Right kidney (tissue), 1 donor: Measurements from ENCODE around the gene DNASE1L3.
A peak's percentile ranks its signal among the peaks of the same experiment; 100 is the strongest.
"Not testable (repeated sequence)": the region's sequence is repeated elsewhere in the genome, so short reads cannot be mapped to it uniquely, and the experiment has no call there.

Source experiments
- DNase-seq: peaks from one replicate; pipeline ENCODE4 v3.0.0-alpha.2; 2016

DNASE1L3 gene

DNA sequence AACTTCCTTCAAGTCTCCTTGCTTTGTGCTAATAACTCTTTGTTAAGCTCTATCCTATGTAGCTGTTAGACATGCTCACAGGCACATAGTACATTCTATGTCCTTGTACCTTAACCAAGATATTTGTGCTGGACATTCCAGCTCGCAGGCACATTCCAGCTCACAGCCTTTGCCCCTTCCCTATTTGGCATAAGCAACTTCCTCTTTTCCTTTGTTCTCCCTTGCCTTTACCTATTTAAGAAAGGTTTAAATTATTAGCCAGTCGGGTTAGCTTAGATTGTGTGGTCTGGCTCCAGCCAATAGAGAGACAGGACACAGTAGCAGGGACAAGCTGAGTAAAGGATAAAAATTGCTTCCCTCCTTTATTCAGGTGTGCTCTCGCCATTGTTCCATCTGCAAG, 9.3 kb downstream of the DNASE1L3 start:
- not testable (repeated sequence) for DNase-seq

DNA sequence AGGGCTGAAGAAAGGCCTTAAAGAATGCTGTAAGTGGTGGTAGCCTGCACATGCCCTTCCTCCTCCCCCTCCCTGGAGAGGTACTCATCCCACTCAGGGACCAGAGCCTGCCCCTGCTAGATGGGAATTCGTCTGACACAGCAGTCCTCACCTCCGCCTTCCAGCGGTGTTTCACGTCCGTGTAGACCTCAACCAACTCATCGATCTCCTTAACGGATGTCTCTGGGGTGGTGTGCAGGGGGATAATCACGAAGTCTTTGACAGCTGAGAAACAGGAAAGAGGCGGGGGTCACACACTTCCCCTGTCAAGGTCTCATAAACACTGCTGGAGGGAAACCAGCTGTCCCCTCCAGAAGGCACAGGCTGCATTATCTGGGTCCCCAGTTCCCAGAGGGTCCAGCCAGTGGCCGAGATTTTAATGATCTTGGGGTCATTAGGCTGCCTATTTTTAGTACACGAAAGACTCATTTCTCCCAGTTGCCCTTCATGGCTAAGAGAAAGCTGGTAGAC, 9.9 kb downstream of the DNASE1L3 start:
- peak; percentile 52 for DNase-seq

DNA sequence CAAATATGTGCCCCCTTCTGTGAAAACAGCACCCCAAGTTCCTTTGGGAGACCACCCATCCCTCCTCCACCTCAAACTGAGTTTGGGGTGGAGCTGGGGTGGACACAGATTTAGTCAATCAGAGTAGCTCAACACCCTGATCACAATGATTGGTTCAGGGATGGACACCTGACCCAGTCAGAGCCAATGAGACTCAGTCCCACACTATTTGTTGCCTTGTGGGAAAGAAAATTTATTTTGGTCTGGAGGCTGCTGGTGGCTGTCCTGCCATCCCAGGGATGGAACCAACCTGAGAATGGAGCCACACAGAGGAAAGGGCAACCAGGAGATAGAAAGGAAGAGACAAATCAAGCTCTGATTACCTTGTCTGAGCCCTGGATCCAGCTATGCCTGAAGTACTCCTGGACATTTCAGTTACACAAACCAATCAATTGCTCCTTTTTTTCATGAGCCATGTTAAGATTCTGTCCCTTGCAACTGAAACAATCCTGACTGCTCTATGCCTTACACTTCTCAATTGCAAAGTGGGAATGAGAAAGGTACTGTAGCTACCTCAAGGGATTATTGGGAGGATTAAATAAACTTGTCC, 10.6 kb downstream of the DNASE1L3 start:
- DNase-seq, result no peak

DNA sequence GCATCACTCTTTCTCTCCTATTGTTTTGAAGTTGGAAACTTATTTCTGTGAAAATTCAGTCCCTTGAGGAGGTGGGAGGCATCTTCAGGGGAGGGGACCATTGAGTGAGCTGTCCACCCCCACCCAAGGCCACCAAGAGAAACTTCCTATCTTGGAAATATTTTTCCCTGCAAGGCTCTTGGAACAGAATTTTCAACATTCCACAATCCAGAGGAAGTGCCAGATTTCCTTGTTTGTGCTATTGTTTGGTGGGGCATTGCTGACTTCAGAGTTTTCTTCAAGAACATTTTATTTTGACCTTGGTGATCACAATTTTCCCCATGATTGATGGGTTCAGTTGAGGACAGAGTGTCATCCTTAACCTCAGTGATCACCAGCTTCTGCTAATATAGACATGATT, 12.0 kb downstream of the DNASE1L3 start:
- no peak for DNase-seq

DNA sequence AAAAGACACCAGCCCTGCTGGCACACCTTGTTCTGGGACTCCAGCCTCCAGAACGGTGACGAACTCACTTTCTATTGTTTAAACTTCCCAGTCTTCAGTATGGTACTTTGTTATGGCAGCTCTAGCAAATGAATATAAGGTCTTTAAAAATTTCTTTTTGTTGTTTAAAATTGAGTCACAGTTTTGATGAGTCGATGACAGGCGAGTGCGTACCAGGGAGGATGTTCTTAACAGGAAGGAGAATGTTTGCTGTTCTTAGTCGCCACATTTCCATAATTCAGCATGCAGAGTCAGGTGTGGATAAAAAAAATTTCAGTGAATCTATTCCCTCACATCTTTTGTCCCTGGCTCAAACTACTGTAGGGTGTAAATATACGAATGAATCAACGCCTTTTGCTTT, 12.4 kb downstream of the DNASE1L3 start:
- no peak for DNase-seq

DNA sequence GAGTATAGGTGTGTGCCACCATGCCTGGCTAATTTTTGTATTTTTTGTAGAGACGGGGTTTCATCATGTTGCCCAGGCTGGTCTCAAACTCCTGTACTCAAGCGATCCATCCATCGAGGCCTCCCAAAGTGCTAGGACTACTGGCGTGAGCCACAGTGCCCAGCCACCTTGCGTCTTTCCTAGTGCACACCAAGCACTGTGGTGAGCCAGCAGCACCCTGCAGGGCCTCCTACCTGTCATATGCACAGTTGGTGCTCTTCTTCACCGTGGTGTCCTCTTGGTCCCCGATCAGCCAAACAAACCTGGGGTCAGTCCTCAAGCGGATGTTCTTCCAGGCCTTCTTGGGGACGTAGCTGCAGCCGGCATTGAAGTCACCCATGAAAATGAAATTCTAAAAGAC, 13.2 kb downstream of the DNASE1L3 start:
- DNase-seq, result no peak

DNA sequence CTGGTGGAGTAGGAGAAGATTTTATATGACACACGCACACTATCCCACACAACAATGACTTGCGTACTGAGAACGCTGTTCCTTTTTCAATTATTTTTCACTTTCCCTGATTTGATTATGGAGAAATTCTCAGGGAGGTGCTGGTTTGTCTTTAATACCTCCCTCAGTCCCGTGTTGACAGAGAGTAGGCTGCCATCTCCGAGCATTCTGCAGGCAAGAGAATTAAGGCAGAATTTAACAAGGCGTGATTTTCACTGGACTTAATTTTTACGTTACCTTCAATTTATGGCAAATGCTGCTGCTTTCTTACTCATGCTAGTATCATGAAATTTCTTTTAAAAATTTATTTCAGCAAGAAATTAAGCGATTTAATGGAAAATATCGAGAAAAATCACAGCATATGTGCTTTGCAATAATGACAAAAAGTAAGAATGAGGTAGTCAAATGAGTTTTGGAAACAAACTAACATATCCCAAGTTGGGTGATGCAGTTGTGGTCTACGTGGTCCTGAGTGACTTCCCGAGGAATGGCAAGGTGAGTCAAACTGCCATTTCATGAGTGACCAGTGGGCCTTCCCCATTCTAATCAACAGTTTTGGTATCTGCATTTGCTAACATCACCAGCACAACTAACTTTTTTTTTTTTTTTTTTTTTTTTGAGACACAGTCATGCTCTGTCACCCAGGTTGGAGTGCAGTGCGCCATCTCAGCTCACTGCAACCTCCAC, 16.9 kb downstream of the DNASE1L3 start:
- no peak for DNase-seq

DNA sequence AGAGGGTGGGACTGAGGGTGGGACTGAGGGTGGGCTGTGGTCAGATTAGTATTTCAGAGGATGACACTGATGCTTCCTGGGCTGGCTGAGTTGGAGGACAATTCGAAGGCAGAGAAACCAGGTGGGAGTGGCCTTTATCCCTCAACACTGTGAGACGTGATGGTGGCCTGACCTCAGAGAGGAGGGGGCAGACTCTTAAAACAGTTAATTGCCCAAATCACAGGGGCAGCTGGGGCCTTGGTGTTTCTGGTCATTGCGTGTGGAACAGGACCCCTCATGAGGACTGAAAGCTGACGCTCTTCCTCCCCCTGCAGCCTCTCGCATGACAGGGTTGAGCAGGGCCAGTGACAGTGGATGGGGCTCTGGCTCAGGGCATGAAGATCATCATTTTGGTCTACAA, 18.7 kb downstream of the DNASE1L3 start:
- DNase-seq, result no peak

DNA sequence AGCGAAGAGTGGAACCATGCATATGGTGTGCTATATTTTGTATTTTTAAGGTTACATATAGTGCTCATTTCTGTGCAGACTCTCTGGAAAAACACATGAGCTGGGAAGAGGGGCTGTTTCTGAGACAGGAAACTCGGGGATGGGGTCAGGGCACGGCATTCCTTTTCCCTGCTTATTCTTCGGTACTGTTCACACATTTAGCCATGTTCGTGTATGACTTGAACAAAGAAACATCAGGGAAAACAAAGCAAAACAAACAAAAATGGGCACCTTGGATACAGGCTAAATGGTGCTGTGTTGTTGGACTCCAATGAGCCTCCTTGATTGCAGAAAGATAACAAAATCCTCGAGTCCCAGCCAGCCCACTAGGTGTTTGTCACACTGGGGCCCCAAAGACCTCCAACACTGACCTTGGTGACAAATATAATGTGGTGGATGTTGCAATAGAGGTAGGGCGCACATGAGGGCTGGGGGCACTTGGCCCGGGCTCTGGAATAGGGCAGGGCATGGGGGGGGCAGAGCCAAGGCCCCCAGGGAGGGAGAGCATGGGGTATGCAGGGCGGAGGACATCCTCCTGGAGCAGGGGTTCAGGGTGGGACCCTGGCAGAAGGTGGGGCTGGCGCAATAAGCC, 19.3 kb downstream of the DNASE1L3 start:
- DNase-seq, result no peak

DNA sequence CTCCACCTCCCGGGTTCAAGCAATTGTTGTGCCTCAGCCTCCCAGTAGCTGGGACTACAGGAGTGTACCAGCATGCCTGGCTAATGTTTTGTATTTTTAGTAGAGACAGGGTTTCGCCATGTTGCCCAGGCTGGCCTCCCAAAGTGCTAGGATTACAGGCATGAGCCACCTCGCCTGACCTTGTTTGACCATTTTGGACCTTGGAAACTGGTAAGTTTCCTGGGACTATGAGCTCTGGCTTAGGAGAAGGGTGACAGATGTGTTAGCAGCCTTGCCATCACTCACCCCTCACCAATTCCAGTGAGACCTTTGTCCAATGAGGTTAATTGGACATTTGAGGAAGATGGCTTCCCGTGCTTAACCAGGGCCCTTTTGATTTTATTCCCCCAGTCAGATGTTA, 19.9 kb downstream of the DNASE1L3 start:
- DNase-seq, result no peak

DNA sequence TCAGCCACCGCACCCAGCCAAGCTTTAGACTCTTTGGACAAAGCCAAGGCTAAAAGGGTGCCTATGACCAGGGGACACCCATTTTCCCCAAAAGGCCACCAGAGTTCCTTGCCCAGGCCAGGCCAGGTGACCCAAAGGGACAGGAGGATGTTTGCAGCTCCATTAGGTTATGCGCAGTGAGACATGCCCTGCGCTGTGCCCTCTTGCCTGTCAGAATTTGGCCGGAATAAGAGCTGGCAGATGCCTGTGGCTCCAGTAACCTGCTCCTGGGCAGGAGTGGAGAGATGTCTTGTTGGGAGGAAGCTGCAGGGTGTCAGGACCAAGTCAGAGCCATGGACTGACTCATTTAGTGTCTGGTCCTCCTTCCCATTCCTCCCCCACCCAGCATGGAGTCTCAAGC, 20.5 kb downstream of the DNASE1L3 start:
- DNase-seq, result no peak

DNA sequence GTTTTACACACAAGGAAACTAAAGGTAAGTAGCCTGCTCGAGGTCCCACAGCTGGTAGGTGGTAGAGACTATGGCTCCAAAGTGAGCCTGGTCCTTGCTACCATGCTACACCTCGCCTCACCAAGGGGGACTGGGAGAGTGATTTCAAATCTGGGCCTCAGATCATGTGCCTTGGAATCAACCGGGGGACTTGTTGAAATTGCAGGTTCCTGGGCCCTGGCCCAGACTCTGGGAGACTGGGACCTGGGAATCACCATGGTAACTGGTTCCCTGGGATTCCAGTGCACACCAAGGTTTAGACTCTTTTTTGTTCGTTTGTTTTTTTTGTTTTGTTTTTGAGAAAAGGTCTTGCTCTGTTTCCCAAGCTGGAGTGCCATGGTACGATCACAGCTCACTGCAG, 21.1 kb downstream of the DNASE1L3 start:
- DNase-seq, result no peak

DNA sequence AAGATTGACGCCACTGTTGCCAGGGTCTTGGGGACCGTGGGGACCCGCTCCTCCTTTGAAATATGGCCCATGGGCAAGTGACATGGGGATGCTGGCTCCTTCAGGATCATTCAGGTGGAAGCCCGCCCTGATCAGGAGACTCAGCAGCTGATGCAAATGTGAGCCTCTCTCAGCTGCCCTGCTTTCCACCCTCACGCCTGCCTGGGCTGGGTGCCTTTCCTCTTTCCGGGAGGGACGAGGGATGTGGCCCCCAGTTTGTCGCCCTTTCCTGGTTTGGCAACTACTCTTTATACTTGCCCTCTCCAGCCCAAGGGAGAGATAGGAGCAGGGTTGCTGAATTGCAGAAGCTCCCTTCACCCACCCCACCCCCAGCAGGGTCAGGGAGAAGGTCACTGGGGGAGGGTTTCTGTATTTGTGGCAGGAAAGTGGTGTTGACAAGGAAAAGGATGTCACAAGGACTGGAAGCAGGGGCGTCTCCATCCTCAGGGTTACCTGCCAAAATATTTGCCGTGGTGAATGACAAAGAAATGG, 21.8 kb downstream of the DNASE1L3 start:
- DNase-seq, result no peak

DNA sequence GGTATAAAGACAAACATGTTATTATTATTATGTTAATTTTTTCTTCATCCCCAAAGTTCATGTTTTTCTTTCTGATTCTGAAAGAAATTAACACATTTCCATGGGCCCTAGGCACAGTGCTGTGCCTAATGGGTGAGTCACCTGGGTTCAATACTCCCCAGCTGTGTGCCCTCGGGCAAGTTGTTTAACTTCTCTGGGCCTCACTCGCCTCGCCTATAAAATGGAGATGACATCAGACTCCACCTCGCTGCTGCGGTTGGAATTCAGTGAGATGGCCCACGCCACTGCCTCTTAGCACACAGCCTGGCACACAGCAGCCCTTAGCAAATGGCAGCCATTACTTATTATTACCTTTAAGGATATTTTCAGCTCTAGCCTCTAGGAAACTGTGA, 22.6 kb downstream of the DNASE1L3 start:
- no peak for DNase-seq

DNA sequence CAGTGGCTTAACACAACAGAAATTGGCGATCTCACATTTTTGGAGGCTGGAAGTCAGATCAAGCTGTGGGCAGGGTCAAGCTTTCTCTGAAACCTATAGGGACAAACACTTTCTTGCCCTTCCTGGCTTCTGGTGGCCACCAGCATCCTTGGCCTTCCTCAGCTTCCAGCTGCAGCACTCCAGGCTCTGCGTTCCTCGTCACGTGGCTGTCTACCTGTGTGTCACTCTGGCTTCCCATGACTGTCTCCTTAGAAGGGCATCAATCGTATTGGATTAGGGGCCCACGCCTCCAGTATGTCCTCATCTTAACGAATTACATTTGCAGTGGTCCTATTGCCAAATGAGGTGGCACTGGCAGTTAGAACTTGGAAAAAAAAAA, 25.8 kb downstream of the DNASE1L3 start:
- no peak for DNase-seq

DNA sequence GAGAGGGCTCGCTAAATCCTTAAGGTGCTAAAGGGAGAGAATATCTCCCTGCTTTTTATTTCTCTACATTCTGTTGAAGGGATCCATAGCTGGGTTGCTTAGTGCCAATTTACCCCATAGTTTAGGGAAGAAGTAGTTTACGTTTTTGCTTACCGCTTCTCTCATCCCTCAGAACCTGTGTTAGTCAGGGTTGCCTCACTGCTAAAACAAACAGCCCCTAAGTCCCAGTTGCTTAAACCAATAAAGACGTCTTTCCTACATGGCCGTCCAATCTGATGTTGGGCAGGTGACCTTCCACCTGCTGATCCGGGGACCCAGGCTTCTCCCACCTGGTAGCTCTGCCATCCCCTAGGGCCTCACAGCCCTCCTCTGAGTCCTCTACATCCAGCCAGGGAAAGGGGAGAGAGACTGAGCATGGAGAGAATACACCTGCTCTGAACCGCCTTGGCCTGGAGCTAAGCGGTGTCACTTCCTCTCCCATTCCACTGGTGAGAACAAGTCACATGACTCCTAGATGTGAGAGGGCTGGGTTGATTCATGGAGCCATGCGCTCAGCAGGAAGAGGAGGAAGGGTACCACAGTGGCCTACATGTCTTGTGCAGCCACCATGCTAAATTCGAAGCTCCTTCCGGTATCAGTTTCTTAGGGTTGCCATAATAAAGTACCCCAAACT, 26.3 kb downstream of the DNASE1L3 start:
- no peak for DNase-seq

DNA sequence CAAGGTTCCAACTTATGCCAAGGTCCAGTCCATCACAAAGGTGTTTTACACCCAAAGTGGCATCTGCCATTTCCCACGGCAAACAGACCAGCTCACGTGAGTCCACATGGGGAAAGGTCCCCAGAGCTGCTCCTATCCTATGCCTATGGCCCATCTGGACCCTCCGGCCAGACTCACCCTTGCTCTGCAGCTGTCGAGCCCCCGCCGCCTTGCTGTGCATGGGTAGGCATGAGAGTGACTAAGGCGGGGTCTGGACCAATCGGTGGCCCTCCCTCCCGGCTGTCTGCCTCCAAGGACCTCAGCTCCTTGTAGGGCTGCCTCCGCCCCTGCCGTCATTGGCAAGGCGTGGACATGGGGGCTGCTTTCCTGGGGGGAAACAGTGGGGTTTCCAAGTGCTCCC, 26.9 kb downstream of the DNASE1L3 start:
- no peak for DNase-seq

DNA sequence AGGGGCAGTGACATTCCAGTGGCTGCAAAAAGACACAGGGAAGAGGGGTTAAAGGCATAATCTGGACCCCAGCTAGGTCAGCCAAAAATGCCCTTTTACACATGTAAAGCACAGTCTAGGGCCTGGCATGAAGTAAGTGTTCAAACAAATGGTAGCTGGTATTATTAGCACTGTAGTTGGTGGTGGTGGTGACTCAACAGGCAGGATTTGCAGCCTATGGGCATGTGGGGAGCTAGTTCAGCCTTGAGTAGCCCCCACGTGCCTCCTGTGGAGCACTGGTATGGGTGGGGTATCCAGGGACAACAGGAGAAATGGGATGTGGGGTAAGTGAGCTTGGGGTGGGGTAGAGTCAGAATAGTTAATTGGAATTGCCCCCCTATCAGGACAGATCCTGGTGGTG, 27.6 kb downstream of the DNASE1L3 start:
- no peak for DNase-seq

DNA sequence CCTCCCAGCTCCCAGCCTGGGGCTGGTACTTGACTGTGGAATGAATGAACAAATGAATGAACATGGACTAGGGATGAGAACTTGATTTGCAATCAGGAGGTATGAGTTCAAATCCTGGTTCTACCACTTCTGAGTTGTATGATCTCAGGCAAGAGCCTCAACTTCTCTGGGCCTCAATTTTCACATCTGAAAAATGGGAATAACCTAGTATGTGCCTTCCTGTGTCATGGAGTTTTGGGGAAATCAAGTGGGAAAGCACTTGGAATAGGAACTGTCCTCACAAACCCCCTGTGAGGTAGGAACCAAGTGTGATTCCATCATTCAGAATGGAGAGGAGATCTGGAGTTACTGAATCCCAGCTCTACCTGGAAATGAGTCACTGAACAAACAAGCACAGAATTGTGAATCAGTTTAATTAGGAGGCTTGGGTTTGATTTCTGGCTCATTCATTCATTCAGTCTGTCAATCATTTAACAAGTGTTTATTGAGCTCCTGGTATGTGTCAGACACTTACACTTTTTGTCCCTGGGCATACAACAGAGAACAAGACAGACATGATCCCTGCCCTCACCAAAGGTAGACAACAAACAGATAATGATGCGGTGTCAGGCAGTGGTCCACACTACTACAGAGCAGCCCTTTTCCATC, 29.7 kb downstream of the DNASE1L3 start:
- DNase-seq, result no peak

DNA sequence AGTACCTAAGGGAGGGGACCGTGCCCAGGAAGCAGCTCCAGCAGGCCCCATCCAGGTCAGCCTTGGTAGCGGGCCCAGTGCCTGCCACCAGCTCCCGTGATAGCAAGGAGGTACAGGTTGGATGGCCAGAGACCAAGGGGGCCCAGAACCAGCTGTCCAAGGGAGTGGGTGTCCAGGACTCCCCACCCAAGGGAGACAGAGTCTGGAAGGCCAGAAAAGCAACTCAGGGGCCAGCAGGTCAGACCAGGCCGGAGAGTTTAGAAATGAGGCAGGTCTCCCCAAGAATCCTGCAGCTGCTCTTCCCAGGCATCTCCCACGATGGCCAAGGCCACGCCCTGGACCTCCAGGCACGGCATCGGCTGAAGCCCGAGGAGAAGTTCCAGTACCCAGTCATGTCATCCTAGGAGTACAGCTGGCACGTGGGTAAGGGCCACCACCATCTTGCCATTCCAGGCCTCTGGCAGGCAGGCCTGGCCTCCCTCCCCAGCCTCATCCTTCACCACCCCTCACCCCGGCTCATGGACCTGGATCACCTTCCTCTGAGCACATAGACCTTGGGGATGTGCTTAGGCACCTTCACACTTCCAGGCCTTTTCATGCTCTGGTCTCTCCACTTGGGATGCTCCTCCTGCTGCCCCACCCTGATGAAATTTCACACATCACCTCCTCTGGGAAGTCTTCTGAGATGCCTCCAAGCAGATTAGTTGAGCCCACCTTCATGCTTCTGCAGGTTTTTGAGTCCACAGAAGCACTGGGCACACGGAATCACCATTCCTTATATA, 30.5 kb downstream of the DNASE1L3 start:
- DNase-seq, result no peak

DNA sequence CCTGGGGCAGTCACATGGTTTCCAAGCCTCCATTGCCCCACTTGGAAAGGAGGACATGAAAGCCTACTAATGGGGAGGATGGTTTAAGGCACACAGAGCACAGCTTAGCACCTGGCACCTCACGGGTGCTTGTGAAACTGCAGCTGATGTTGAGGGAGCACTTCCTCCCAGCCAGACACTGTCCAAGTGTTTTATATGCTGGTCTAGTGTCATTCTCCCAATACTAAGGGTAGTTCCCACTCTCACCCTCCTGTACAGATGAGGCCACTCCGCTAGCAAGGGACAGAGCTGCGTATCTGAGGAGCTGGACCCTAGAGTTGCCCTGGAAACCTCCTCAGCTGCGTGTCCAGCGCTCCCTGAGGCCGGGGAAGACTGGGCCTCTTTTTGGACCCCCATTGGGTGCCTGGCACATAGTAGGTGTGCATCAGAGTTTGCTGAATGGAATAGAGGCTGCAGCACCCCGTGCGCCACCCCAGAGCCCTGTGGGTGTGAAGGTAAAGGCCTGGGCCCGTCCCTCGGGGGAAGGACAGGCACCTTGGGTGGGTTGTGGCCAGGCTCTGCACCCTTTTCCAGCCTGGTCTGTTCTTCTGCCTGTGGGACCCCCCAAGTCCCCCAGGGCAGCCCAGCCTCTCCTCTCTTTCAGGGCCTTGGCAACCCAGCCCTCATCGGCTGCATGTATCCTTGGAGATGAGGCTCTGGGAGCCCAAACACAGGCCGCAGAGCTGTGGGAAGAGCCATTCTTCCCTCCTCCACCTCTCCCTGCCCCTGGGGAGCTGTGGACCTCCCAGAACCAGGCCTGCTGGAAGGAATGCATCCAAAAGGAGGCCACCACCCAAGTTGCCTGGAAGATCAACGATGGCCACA, 31.3 kb downstream of the DNASE1L3 start:
- DNase-seq, result no peak
